Amniotic stem cell (primary cell): ENCODE results near the gene CPED1.
"Not testable (repeated sequence)": the region's sequence is repeated elsewhere in the genome, so short reads cannot be mapped to it uniquely, and the experiment has no call there.

ENCODE experiments used
- DNase-seq: peaks from one replicate; lab custom pipeline; 2025; lab: John Stamatoyannopoulos, UW

Gene CPED1

DNA sequence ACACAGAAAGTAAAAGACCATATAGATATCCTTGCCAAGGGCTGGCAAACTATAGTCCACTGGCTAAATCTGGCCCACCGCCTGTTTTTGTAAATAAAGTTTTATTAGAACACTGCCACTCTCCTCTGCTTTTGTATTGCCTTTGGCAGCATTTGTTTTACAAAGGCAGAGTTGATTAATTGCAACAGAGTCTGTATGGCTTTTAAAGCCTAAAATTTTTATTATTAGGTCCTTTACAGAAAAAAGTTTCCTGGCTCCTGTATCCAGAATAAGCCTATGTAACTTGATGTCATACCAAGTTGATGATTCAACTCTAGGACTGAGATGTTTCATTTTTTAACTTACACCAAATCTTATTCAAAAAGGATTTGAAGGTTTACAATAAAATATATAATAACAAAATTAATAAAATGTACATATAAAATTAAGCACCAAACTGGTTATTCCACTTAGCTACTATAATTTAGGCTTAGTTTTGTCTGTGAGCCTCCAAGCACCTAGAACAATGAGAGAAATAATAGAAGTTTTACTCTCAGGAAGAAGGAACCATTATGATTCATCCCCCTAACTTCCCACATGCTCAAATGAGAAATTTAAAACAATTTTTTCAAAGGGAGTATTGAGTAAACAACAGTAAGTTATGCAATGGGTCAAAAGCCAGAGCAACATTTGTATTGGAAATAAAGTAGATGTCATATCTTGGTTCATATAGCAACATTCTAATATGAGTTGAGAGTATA, 31.9 kb downstream of the CPED1 start:
- peak; percentile 5 for DNase-seq

DNA sequence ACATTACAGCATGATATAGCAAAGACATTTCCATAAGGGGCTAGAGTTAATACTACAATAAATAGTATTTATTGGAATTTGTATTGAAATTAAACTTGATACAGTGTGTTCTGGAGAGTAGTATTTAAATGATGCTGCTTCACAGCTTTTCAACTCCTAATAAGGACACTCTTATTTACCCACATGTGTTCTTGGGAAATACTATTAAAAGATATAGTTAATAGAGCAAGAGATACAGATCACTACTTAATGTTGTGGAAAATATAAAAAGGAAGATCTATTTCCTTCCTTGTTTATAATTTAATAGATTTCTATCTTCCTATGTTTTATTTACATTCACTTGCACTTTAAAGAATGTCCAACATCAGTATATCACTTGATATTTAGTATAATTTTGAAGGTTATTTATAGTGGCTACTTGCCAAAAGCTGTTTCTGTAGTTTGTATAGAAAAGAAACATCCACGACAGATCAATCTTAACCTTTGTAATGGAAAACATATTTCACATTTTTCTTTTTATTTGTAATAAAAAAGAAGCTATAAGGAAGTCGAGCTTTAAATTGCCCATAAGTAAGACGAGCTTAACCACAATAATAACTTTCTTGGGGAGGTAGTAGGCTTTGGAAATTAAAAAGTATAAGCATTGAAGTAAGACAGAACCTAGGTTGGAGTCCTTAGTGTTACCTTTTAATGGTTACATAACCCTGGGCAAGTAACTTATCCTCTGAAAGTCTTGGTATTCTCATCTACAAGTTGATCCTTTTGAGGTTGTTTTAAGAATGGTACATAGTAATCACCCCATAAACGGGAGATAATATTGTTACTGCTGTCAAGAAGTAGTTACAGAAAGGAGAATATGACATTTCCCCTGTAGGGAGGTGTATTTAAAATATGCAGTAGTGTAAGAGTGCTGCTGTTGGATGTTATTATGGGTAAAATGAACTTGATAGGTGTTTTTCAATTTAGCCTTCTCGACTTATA, 32.8 kb downstream of the CPED1 start:
- DNase-seq: no peak

DNA sequence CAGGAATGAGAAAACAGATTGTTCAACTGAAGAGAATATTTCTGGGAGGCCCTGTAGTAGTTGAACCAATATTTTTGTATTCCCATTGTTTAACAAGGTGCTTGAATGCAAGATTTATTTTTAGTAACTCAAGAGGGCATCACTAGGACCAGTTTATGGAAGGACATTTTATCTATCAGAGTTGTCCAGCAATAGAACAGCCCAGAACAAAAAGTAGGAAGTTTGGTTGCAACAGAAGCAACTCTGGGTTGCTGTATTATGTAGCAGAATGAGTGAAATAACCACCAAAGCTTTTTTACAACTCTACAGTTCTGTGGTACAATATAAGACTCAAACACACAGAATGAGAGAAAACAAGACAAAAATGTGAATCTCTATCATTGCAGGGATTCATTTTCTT, 34.7 kb downstream of the CPED1 start:
- DNase-seq: no peak

GRCh38 chr7:121023683-121024511, 35.4 kb downstream of the CPED1 start:
- DNase-seq: no peak

GRCh38 chr7:121024611-121025010, 36.1 kb downstream of the CPED1 start:
- DNase-seq: no peak

DNA sequence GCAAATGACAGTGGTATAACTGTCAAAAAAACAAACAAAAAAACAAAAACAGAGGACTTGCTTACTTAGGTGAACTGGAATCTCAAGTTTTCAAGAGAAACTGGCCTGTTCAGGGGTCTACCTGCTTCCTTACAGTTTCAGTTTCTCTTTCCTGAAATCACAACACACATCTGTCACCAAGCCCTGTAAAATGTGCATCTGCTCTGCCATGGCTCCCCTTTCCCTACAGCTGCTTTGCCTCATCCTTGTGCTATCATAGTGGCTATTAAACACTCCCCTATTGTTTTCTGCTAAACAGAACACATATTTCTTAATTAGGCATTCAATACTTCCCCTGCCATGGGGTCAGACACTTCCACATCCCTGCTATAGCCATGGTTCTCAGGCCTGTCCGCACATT, 37.6 kb downstream of the CPED1 start:
- no peak for DNase-seq

GRCh38 chr7:121026577-121027111, 38.1 kb downstream of the CPED1 start:
- no peak for DNase-seq

GRCh38 chr7:121027761-121028669, 39.5 kb downstream of the CPED1 start:
- DNase-seq: no peak

DNA sequence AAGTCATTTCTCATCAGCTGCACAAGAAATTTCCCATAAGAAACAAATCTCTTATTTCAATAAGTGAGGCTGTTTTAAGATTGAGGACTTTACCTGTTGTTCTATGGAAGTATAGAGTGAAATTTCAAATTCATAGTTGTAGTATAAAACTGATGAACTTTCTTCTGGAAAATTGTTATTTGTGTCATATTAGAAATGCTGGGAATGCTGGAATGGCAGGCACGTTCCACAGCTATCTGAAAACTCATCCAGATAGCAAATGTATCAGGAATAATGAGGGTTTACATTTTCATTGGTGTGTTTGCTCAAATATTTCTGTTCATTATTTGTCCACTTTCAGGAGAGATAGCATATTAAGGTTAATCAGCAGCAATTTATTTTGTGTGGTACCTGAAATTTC, 40.8 kb downstream of the CPED1 start:
- DNase-seq: no peak

GRCh38 chr7:121030308-121030707, 41.8 kb downstream of the CPED1 start:
- DNase-seq: no peak

DNA sequence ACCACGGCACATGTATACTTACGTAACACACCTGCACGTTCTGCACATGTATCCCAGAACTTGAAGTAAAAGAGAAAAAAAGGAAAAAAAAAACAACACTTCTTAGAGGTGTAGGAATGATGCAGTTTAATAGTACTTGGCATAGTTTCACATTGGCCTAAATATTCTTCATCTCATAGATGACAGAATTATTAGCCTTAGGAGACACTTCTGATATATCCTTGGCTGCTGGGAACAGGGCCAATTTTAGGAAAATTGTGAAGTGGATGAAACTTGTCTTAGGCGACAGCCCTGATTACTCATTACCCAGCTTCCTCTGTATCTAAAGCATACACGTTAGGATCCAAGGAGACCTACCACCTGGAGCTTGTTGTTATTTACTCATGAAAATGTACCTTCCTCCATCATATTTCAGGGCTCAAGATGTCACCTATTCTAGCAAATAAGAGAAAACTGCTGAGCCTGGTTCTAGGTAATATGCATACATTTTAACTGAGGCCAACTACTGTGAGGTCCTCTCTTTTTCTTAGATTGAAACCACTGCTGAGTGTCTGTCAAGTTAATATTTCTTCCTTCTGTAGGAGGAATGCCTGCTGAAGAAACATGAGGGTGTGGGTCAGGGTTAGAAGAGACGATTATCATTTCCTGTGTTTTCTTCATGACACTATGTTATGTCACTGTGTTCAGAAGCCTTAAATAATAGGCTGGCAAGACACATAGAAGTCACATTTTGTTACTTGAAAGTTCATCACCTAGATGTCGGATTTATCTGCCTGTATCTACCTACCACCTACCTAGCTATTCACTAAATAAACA, 44.3 kb downstream of the CPED1 start:
- DNase-seq: no peak

- DNase-seq: no peak
Measured at GRCh38 chr7:121034929-121035328, 46.4 kb downstream of the CPED1 start.

GRCh38 chr7:121036776-121037175, 48.3 kb downstream of the CPED1 start:
- DNase-seq: not testable (repeated sequence)

DNA sequence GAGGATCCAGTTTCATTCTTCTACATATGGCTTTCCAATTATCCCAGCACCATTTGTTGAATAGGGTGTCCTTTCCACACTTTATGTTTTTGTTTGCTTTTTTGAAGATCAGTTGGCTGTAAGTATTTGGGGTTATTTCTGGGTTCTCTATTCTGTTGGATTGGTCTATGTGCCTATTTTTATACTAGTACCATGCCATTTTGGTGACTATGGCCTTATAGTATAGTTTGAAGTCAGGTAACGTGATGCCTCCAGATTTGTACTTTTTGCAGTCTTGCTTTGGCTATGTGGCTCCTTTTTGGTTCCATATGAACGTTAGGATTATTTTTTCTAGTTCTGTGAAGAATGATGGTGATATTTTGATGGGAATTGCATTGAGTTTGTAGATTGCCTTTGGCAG, 48.8 kb downstream of the CPED1 start:
- DNase-seq: not testable (repeated sequence)

DNA sequence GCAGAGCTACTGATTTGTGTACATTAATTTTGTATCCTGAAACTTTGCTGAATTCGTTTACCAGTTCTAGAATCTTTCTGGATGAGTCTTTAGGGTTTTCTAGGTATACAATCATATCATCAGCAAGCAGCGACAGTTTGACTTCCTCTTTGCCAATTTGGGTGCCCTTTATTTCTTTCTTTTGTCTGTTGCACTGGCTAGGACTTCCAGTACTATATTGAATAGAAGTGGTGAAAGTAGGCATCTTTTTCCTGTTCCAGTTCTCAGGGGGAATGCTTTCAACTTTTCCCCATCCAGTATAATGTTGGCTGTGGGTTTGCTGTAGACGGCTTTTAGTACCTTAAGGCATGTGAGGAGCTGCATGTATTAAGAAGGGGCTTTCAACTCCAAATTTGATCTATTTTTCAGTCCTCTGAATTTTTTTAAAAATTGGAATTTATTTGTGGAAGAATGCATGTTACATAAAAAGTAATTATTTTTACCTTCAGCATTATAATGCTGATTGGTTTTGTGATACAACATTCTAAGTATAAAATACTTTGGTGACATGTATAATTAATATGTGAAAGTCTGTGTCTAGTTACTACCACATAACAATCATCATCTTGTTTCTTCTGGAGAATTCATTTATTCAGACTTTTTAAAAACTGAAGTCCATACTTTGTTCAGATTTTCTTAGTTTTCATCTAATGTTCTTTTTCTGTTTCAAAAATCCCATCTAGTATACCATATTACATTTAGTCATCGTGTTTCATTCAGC, 49.6 kb downstream of the CPED1 start:
- DNase-seq: no peak

GRCh38 chr7:121038717-121039509, 50.4 kb downstream of the CPED1 start:
- no peak for DNase-seq

GRCh38 chr7:121039510-121039822, 51.0 kb downstream of the CPED1 start:
- no peak for DNase-seq

DNA sequence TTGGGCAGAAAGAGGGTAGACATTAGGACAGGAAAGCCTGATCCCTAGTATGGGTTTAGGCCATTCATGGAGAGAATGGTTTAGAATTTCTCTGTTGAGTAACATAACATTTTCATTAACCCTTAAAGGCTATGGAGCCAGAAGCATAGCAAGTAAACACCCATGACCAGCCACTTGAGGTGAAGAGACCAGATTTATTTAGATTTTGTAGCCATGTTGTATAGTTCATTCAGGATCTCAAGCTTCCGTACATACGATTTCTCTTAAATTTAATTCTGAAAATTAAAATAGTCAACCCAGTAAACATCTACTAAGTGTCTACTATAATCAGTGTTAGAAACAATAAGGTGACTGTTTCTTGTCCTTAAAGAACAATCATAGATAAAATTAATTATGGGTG, 51.5 kb downstream of the CPED1 start:
- DNase-seq: no peak
